ENCODE results near the gene TBC1D9B. TPM values are rescaled to one million over a fixed set of nuclear protein-coding genes. Genes with fewer than 3 reads are reported as not detected.

TBC1D9B gene
- total RNA-seq, 1 experiment from 2014 or later: 127 TPM

GRCh38 chr5:179905161-179905560, 2.5 kb downstream of the TBC1D9B start:
- POLR2A ChIA-PET: interaction anchor here (1.4 kb wide), 1 partner anchor 11 kb away, joined by 3 read pairs; no protein-coding TSS in a partner anchor
- no peaks in the 10 kb centered on the region for H3K9me3 ChIP-seq (ENCODE audit: control insufficient read depth in 1 of 2, insufficient read depth in 1 of 2, low read depth in 1 of 2, low read length in 2 of 2)
- RAD21 ChIA-PET (ENCODE audit: low non-redundant PET in 1 of 2, low total read pairs in 2 of 2, uncharacterized antibody in 2 of 2, unreplicated experiment in 2 of 2): no interaction called here

More at GRCh38 chr5:179905161-179905560, 2.5 kb downstream of the TBC1D9B start:
- Histone ChIP-seq H3K27ac (ENCODE audit: low read depth, low read length) (no peak overlapping the region), H3K27me3 (ENCODE audit: insufficient read depth, low read length) (no peaks in the 10 kb centered on the region), H4K20me1 (ENCODE audit: insufficient read depth) (peaks cover 10% of the 10 kb centered on the region; the same call in 1 of the 2 replicates), H3K79me2 (ENCODE audit: insufficient read depth, low read length) (peaks cover 49% of the 10 kb centered on the region), H3K4me3 (replicated peaks in 1 of 2; ENCODE audit: low read depth in 1 of 2, low read length in 2 of 2) (no peak overlapping the region), H3K4me2 (ENCODE audit: low read length) (no peak overlapping the region), H3K9me2 (ENCODE audit: insufficient read depth) (no peaks in the 10 kb centered on the region), H3K9ac (ENCODE audit: low read length) (no peak overlapping the region), H2AFZ (ENCODE audit: low read depth, low read length, poor library complexity, severe bottlenecking) (no peak overlapping the region), H3K36me3 (ENCODE audit: control insufficient read depth in 1 of 2, insufficient read depth in 2 of 2, low read length in 2 of 2) (peaks cover 8 to 32% of the 10 kb centered on the region in 2 experiments), H3K4me1 (ENCODE audit: control insufficient read depth in 1 of 2, insufficient read depth in 2 of 2, low read length in 2 of 2) (peaks cover 6 to 18% of the 10 kb centered on the region in 2 experiments; a peak in 3 of 4 replicates)
- TF ChIP-seq SRF (IDR thresholded peaks at IDR 0.05; ENCODE audit: low read depth): no peak
- no peak for TF ChIP-seq EZH2 (IDR thresholded peaks at IDR 0.05)
- no peak for TF ChIP-seq REST (IDR thresholded peaks at IDR 0.05; ENCODE audit: low read depth)
- no peak for TF ChIP-seq CEBPB (IDR thresholded peaks at IDR 0.05; ENCODE audit: low read depth)
- TF ChIP-seq YY1 (IDR thresholded peaks at IDR 0.05; ENCODE audit: extremely low read depth, insufficient replicate concordance, low read depth, low read length): no peak
- CTCF ChIA-PET: no interaction called here
- DNase-seq (ENCODE audit: low read depth, low spot score) (no peak), ATAC-seq (no peak)
- intact Hi-C loops (cut with micrococcal nuclease): loop anchor here (5.0 to 10.0 kb wide), 2 partner anchors 103 to 180 kb away; no protein-coding TSS in a partner anchor
- no TSS peak for BruUV-seq (replicated peaks)

Data from HCT116 (cell line).